Measurements from ENCODE around the gene UBN2.

Gene UBN2

DNA sequence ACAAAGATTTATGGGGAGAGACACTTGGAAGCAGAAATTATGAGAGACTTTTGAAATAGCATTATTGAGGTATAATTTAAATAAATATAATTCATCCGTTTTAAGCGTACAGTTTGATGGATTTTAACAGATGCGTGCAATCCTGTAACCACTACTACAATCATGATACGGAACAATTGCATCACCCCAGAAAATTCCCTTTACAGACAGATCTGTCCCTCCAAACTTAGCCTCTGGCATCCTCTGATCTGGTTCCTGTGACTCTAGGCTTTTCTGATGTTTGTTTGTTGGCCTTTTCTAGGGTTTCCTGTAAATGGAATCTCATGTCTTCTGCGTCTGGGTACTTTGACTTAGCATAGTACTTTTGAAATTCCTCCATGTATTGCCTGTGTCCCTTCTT is 15.5 kb downstream of the UBN2 start:
- DNase-seq (ENCODE audit: low spot score), result no peak
- TF ChIP-seq, protein P1, sequence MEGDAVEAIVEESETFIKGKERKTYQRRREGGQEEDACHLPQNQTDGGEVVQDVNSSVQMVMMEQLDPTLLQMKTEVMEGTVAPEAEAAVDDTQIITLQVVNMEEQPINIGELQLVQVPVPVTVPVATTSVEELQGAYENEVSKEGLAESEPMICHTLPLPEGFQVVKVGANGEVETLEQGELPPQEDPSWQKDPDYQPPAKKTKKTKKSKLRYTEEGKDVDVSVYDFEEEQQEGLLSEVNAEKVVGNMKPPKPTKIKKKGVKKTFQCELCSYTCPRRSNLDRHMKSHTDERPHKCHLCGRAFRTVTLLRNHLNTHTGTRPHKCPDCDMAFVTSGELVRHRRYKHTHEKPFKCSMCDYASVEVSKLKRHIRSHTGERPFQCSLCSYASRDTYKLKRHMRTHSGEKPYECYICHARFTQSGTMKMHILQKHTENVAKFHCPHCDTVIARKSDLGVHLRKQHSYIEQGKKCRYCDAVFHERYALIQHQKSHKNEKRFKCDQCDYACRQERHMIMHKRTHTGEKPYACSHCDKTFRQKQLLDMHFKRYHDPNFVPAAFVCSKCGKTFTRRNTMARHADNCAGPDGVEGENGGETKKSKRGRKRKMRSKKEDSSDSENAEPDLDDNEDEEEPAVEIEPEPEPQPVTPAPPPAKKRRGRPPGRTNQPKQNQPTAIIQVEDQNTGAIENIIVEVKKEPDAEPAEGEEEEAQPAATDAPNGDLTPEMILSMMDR (IDR thresholded peaks at IDR 0.05; ENCODE audit: extremely low read depth, insufficient read depth, missing control alignments), result no peak
- in situ Hi-C loops (cut with MboI; ENCODE audit: low pct_unique_long_range_greater_than_20kb, low sequenced_read_pairs, unreplicated experiment), result no loop called here

DNA sequence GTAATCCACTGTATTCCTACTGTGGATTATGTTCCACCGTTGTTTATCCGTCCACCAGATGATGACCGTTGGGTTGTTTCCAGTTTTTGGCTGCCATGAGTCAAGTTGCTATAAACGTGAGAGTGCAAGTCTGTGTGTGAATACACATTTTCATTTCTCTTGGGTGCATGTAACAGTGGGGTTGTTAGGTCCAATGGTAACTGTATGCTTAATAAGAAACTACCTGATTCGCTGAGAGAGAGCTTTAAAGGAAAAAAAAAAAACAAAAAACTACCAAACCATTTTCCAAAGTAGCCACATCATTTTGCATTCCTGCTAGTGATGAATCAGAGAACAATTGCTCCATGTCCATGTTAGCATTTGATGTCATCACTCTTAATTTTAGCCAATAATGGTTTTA is 15.9 kb downstream of the UBN2 start:
- TF ChIP-seq, protein P1 (IDR thresholded peaks at IDR 0.05; ENCODE audit: extremely low read depth, insufficient read depth, missing control alignments), result no peak
- no peak for DNase-seq (ENCODE audit: low spot score)
- in situ Hi-C loops (cut with MboI; ENCODE audit: low pct_unique_long_range_greater_than_20kb, low sequenced_read_pairs, unreplicated experiment), result no loop called here

DNA sequence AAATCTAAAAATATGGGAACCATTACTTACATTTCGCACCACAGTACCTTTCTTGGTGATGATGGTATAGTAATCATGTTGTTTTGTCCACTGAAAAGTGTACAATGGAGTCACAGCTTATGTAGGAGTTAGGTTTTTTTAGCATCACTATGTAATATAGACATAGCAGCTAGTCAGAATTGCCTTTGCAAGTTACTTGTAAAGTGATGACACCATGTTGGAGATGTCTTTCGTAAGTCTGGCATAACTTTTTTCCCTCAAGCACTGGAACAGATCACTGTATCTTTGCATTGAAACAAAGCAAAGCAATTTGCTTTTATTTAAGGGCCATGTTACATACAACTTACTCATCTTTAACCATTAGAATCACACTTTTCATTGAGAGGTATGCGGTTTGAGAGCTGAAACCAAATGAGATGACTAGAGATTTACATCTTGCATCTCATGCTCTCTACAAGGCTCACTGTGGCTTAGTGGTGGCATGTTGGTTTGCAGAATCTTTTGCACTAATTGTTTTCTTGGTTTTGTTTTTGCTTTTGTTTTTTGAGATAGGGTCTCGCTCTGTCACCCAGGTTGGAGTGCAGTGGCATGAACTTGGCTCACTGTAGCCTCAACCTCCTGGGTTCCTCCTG is 18.3 kb downstream of the UBN2 start:
- DNase-seq (ENCODE audit: low spot score), result no peak
- in situ Hi-C loops (cut with MboI; ENCODE audit: low pct_unique_long_range_greater_than_20kb, low sequenced_read_pairs, unreplicated experiment), result no loop called here
- TF ChIP-seq, protein P1 (IDR thresholded peaks at IDR 0.05; ENCODE audit: extremely low read depth, insufficient read depth, missing control alignments), result no peak

GRCh38 chr7:139252451-139252850 is 21.4 kb downstream of the UBN2 start:
- no peak for DNase-seq (ENCODE audit: low spot score)
- TF ChIP-seq, protein P1 (IDR thresholded peaks at IDR 0.05; ENCODE audit: extremely low read depth, insufficient read depth, missing control alignments), result no peak
- in situ Hi-C loops (cut with MboI; ENCODE audit: low pct_unique_long_range_greater_than_20kb, low sequenced_read_pairs, unreplicated experiment), result no loop called here

- no peak for DNase-seq (ENCODE audit: low spot score)
- TF ChIP-seq, protein P1 (IDR thresholded peaks at IDR 0.05; ENCODE audit: extremely low read depth, insufficient read depth, missing control alignments), result no peak
- in situ Hi-C loops (cut with MboI; ENCODE audit: low pct_unique_long_range_greater_than_20kb, low sequenced_read_pairs, unreplicated experiment), result no loop called here
Measured at GRCh38 chr7:139254281-139254680, 23.2 kb downstream of the UBN2 start.

DNA sequence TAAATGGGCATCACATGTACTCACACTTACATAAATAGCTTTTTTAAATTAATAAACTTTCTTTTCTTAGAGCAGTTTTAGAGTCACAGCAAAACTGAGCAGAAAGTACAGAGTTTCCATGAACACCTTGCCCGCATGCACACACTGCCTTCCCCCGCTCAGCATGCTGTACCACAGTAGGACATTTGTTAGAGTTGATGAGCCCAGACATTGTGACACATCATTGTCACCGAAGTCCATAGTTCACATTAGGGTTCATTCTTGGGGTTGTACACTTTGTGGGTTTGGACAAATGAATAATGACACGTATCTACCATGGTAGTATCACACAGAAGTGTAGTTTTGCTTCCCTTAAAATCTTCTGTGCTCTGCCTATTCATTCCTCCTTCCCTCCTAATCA is 23.7 kb downstream of the UBN2 start:
- TF ChIP-seq, protein P1 (IDR thresholded peaks at IDR 0.05; ENCODE audit: extremely low read depth, insufficient read depth, missing control alignments), result no peak
- in situ Hi-C loops (cut with MboI; ENCODE audit: low pct_unique_long_range_greater_than_20kb, low sequenced_read_pairs, unreplicated experiment), result no loop called here
- DNase-seq (ENCODE audit: low spot score), result no peak
